H1 (cell line): ENCODE data around the gene ST8SIA2. TPM values are rescaled to one million over a fixed set of nuclear protein-coding genes. Genes with fewer than 3 reads are reported as not detected.

Experiments used
- BACH1 ChIP-seq: IDR thresholded peaks from 2 replicates; pipeline ENCODE4 v1.6.1; 2012; ENCODE audit warnings: low read length, improper control_type of control experiment
- BRCA1 ChIP-seq: IDR thresholded peaks from 2 replicates; pipeline ENCODE4 v1.6.1; 2012; ENCODE audit warnings: low read depth, low read length, improper control_type of control experiment
- CTBP2 ChIP-seq: IDR thresholded peaks from 2 replicates; pipeline ENCODE4 v1.7.0; 2011; ENCODE audit warnings: borderline replicate concordance, mild to moderate bottlenecking, moderate library complexity, mixed read lengths, low read length; ENCODE audit not compliant: insufficient read depth, insufficient read length
- E2F6 ChIP-seq: IDR thresholded peaks from 2 replicates; pipeline ENCODE4 v1.6.1; 2012; ENCODE audit warnings: inconsistent platforms
- RBBP5 ChIP-seq: IDR thresholded peaks from 2 replicates; pipeline ENCODE4 v1.7.1; 2012; ENCODE audit warnings: low read depth, mild to moderate bottlenecking, inconsistent platforms, low read length, moderate library complexity, borderline replicate concordance
- polyA plus RNA-seq, 7 experiments: library from polyadenylated mRNA; depleted of rRNA in 3 of 7; stranded (reverse) in 5 of 7; unstranded in 2 of 7; fragments of >200 nt in 5 of 7; fragments of 200-250 nt in 2 of 7; gene quantifications; 1 replicate in 5 of 7; 2 replicates in 1 of 7; 4 replicates in 1 of 7; pipeline versions ENCODE4 v1.2.1 to v1.2.3, GENCODE V29; 2011 to 2013; ENCODE audit warnings: missing spikeins in 2 of 7, mixed read lengths in 2 of 7
- total RNA-seq: library from RNA; stranded (reverse); fragmentation: NEBNext Ultra II Directional; extraction: Animal tissue kit (Norgen Biotek cat#: 25700); gene quantifications from 2 replicates; pipeline ENCODE4 v1.2.1, GENCODE V29; 2021
- TF ChIP-seq, protein P1 (sequence below): fragments of 300-600 bp; sonication (generic); IDR thresholded peaks from 2 replicates; pipeline ENCODE4 v1.7.1; 2012; ENCODE audit warnings: low read length, moderate library complexity, mild to moderate bottlenecking, inconsistent platforms; ENCODE audit not compliant: insufficient replicate concordance
- TF ChIP-seq, protein P2 (sequence below): IDR thresholded peaks from 2 replicates; pipeline ENCODE4 v1.6.1; 2012; ENCODE audit warnings: inconsistent platforms

Gene ST8SIA2
- total and polyA plus RNA-seq, 2 of the 8 experiments (the other 6 are each of a cell fraction or from before 2014, with no cell fraction given): 3.0 to 4.5 TPM

GRCh38 chr15:92343924-92344643 lies 49.6 kb upstream of the ST8SIA2 start (continued):
- TF ChIP-seq, protein P1, sequence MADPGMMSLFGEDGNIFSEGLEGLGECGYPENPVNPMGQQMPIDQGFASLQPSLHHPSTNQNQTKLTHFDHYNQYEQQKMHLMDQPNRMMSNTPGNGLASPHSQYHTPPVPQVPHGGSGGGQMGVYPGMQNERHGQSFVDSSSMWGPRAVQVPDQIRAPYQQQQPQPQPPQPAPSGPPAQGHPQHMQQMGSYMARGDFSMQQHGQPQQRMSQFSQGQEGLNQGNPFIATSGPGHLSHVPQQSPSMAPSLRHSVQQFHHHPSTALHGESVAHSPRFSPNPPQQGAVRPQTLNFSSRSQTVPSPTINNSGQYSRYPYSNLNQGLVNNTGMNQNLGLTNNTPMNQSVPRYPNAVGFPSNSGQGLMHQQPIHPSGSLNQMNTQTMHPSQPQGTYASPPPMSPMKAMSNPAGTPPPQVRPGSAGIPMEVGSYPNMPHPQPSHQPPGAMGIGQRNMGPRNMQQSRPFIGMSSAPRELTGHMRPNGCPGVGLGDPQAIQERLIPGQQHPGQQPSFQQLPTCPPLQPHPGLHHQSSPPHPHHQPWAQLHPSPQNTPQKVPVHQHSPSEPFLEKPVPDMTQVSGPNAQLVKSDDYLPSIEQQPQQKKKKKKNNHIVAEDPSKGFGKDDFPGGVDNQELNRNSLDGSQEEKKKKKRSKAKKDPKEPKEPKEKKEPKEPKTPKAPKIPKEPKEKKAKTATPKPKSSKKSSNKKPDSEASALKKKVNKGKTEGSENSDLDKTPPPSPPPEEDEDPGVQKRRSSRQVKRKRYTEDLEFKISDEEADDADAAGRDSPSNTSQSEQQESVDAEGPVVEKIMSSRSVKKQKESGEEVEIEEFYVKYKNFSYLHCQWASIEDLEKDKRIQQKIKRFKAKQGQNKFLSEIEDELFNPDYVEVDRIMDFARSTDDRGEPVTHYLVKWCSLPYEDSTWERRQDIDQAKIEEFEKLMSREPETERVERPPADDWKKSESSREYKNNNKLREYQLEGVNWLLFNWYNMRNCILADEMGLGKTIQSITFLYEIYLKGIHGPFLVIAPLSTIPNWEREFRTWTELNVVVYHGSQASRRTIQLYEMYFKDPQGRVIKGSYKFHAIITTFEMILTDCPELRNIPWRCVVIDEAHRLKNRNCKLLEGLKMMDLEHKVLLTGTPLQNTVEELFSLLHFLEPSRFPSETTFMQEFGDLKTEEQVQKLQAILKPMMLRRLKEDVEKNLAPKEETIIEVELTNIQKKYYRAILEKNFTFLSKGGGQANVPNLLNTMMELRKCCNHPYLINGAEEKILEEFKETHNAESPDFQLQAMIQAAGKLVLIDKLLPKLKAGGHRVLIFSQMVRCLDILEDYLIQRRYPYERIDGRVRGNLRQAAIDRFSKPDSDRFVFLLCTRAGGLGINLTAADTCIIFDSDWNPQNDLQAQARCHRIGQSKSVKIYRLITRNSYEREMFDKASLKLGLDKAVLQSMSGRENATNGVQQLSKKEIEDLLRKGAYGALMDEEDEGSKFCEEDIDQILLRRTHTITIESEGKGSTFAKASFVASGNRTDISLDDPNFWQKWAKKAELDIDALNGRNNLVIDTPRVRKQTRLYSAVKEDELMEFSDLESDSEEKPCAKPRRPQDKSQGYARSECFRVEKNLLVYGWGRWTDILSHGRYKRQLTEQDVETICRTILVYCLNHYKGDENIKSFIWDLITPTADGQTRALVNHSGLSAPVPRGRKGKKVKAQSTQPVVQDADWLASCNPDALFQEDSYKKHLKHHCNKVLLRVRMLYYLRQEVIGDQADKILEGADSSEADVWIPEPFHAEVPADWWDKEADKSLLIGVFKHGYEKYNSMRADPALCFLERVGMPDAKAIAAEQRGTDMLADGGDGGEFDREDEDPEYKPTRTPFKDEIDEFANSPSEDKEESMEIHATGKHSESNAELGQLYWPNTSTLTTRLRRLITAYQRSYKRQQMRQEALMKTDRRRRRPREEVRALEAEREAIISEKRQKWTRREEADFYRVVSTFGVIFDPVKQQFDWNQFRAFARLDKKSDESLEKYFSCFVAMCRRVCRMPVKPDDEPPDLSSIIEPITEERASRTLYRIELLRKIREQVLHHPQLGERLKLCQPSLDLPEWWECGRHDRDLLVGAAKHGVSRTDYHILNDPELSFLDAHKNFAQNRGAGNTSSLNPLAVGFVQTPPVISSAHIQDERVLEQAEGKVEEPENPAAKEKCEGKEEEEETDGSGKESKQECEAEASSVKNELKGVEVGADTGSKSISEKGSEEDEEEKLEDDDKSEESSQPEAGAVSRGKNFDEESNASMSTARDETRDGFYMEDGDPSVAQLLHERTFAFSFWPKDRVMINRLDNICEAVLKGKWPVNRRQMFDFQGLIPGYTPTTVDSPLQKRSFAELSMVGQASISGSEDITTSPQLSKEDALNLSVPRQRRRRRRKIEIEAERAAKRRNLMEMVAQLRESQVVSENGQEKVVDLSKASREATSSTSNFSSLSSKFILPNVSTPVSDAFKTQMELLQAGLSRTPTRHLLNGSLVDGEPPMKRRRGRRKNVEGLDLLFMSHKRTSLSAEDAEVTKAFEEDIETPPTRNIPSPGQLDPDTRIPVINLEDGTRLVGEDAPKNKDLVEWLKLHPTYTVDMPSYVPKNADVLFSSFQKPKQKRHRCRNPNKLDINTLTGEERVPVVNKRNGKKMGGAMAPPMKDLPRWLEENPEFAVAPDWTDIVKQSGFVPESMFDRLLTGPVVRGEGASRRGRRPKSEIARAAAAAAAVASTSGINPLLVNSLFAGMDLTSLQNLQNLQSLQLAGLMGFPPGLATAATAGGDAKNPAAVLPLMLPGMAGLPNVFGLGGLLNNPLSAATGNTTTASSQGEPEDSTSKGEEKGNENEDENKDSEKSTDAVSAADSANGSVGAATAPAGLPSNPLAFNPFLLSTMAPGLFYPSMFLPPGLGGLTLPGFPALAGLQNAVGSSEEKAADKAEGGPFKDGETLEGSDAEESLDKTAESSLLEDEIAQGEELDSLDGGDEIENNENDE: no peak
- TF ChIP-seq BACH1 (no peak), BRCA1 (no peak), RBBP5 (0 out of 2 replicates have a peak, but pooled peaks have one; percentile 55), E2F6 (peak; percentile 73), CTBP2 (peak; percentile 70)
- TF ChIP-seq, protein P2, sequence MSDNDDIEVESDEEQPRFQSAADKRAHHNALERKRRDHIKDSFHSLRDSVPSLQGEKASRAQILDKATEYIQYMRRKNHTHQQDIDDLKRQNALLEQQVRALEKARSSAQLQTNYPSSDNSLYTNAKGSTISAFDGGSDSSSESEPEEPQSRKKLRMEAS: peak; percentile 54
